NB4 (cell line): ENCODE data around the gene LZTS2.

ENCODE experiments used
- CTCF ChIP-seq: IDR thresholded peaks from one replicate; pipeline ENCODE4 v1.5.1; 2012; ENCODE audit warnings: low read depth, low read length
- MAX ChIP-seq: IDR thresholded peaks from 2 replicates; pipeline ENCODE4 v1.6.1; 2011; ENCODE audit warnings: low read depth, low read length
- MYC ChIP-seq: IDR thresholded peaks from 2 replicates; pipeline ENCODE4 v1.6.1; 2011; ENCODE audit warnings: low read depth, low read length
- POLR2A ChIP-seq: IDR thresholded peaks from 2 replicates; pipeline ENCODE4 v1.6.1; 2011; ENCODE audit warnings: mild to moderate bottlenecking; ENCODE audit not compliant: insufficient read length; ENCODE audit errors: extremely low read depth

- TF ChIP-seq POLR2A (no peak), MYC (no peak), CTCF (no peak), MAX (no peak)
Measured at GRCh38 chr10:101028446-101029337, 29.1 kb downstream of the LZTS2 start.
